MM.1S (cell line): Measurements from ENCODE around the gene LRRC1.

Source experiments
- EZH2 ChIP-seq: fragments of 300-600 bp; sonication (generic); optimal IDR thresholded peaks from 2 replicates; pipeline ENCODE3; 2017; ENCODE audit warnings: low read depth, mild to moderate bottlenecking, antibody characterized with exemption, low read length, mixed read lengths
- EZH2phosphoT487 ChIP-seq: fragments of 300-600 bp; sonication (generic); IDR thresholded peaks from 2 replicates; pipeline ENCODE4 v1.6.1; 2018; ENCODE audit warnings: antibody characterized with exemption, low read length
- TF ChIP-seq, protein P1 (sequence below): fragments of 300-600 bp; sonication (generic); IDR thresholded peaks from 2 replicates; pipeline ENCODE4 v1.5.1; 2016; ENCODE audit warnings: antibody characterized with exemption, low read length, mixed read lengths

DNA sequence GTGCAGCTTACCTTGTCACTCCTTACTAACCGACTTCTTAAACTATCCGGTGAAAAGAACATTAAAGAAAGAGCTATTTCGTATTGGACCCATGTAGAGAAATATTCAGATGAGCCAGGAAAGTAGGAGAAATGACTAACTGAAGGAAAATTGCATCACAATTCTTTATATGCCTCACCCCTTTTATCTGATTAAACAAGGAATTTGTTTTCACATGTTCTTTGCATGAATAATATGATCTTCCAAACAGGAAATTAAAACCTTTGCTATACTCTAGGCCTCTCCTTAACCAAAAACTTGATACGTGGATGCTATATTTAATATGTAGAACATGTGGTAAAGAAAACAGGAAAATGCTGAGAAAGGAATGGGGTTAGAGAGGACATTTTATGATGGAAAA, 41.9 kb upstream of the LRRC1 start:
- TF ChIP-seq, protein P1, sequence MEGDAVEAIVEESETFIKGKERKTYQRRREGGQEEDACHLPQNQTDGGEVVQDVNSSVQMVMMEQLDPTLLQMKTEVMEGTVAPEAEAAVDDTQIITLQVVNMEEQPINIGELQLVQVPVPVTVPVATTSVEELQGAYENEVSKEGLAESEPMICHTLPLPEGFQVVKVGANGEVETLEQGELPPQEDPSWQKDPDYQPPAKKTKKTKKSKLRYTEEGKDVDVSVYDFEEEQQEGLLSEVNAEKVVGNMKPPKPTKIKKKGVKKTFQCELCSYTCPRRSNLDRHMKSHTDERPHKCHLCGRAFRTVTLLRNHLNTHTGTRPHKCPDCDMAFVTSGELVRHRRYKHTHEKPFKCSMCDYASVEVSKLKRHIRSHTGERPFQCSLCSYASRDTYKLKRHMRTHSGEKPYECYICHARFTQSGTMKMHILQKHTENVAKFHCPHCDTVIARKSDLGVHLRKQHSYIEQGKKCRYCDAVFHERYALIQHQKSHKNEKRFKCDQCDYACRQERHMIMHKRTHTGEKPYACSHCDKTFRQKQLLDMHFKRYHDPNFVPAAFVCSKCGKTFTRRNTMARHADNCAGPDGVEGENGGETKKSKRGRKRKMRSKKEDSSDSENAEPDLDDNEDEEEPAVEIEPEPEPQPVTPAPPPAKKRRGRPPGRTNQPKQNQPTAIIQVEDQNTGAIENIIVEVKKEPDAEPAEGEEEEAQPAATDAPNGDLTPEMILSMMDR: no peak
- TF ChIP-seq EZH2 (no peak), EZH2phosphoT487 (no peak)
